Tibial artery (tissue), 4 donors: ENCODE measurements around the gene NTN3.
A peak's percentile ranks its signal among the peaks of the same experiment; 100 is the strongest.

Source experiments
- DNase-seq, 2 donors: peaks; one replicate each; pipeline ENCODE4 v3.0.0-alpha.2; 2019
- H3K27ac ChIP-seq, 2 donors: fragments of 200-600 bp; sonication (generic) in 1 of 2; 1 replicate in 1 of 2; 2 replicates in 1 of 2; pipeline ENCODE4 v1.5.1; 2018 to 2019; ENCODE audit warnings: mild to moderate bottlenecking in 1 of 2
- H3K27me3 ChIP-seq, 2 donors: fragments of 200-600 bp; sonication (generic) in 1 of 2; one replicate each; pipeline versions ENCODE4 v1.5.1 to v1.6.0; 2016 to 2019
- H3K36me3 ChIP-seq, 3 donors: fragments of 200-600 bp; sonication (generic) in 2 of 3; one replicate each; pipeline ENCODE4 v1.5.1; 2016 to 2019; ENCODE audit warnings: mild to moderate bottlenecking in 2 of 3
- H3K4me1 ChIP-seq, 4 donors: fragments of 200-600 bp; sonication (generic) in 2 of 4; 1 replicate in 3 of 4; 2 replicates in 1 of 4; pipeline ENCODE4 v1.5.1; 2016 to 2019
- H3K4me3 ChIP-seq, 2 donors: fragments of 200-600 bp; sonication (generic) in 1 of 2; 1 replicate in 1 of 2; 2 replicates in 1 of 2; pipeline ENCODE4 v1.5.1; 2018 to 2019; ENCODE audit warnings: mild to moderate bottlenecking in 2 of 2
- H3K9me3 ChIP-seq, 3 donors: fragments of 200-600 bp; sonication (generic) in 1 of 3; one replicate each; pipeline ENCODE4 v1.5.1; 2016 to 2019
- intact Hi-C: fragments of 100-400 bp; cut with DNase I; formaldehyde crosslinking; loops from one replicate; pipeline ENCODE4 v1.15.0; 2023; ENCODE audit warnings: low total_unique reads
- TF ChIP-seq, protein P1 (sequence below), 2 experiments: fragments of 200-600 bp in 1 of 2; fragments of 450-650 bp in 1 of 2; IDR thresholded peaks; one replicate each; pipeline ENCODE4 v1.5.1; 2017 to 2019; ENCODE audit warnings: antibody characterized with exemption in 2 of 2, mild to moderate bottlenecking in 1 of 2, moderate library complexity in 1 of 2

NTN3 gene

DNA sequence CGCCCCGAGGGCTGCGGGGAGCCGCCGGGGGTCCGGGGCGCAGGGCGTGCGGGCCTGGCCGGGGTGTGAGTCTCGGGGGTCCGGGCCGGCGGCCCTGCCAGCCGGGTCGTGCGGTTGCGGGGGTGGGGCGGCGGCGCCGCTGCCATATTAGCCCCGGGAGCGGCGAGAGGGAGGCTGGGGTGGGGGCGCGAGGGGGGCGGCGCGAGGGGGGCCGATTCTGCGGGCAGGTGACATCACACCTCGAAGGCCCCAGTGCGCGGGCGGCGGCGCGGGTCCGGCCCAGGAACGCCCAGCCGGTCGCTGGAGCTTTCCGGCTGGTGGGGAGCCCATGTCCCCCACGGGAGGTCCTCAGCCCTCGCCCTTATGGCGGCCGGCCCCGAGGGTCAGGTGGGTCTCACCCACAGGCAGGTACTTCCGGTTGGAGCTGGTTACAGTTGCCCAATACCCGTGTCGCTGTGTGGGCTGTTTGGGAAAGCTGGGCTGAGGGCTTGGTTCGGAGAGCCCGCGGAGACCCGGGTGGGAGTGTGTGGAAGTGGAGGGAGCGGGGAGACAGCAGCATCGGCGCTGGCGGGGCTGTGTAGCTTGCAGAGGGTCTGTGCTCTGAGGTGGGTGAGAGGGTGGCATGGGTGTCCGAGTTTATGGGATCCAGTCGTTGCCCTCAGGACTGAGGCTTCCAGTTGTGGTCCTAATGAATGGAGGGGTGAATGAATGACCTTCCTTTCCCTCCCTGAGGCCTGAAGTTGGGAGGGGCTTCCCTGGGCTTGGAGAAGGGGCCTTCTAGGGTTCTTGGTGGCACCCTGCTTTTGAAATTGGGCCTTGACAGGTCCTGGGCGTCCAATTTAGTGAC, 43.5 kb downstream of the NTN3 start:
- DNase-seq = no peak
- intact Hi-C loops = no loop called here
- peaks cover 6 to 67% (median 64%) of the 10 kb centered on the region in 4 donors for H3K4me1 ChIP-seq

DNA sequence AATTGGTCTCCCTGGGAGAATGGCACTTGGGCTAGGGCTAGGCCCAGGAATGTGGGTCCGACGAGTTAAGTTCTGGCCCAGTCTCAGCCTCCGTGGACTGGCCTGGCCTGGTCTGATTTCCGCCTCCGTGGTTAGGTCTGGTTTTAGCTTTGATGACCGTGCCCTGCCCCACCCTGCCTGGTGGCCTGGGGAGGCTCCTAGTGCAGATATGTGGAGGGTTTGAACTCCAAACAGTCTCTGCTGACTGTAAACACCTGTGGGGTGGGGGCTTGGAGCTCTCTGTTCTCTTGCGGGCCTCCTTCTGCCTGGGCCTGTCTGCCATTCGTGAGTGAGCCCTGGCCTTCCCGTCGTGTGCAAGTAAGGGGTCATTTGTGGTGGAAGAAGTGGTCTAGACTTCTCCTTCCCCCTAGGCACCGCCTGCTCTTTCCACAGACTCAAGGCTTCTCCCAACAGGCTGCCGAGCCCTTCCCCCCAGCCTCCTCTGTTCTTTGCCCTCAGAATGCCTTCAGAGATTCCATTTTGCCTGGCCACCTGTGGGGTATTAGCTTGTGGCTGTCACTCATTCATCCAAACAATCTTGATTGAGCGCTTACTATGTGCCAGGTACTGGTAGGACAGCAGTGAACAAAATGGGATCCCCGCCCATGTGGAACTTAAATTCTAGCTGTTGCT, 44.2 kb downstream of the NTN3 start:
- peak overlapping the region; percentile 99 for H3K27ac ChIP-seq
- intact Hi-C loops = no loop called here
- TF ChIP-seq, protein P1, sequence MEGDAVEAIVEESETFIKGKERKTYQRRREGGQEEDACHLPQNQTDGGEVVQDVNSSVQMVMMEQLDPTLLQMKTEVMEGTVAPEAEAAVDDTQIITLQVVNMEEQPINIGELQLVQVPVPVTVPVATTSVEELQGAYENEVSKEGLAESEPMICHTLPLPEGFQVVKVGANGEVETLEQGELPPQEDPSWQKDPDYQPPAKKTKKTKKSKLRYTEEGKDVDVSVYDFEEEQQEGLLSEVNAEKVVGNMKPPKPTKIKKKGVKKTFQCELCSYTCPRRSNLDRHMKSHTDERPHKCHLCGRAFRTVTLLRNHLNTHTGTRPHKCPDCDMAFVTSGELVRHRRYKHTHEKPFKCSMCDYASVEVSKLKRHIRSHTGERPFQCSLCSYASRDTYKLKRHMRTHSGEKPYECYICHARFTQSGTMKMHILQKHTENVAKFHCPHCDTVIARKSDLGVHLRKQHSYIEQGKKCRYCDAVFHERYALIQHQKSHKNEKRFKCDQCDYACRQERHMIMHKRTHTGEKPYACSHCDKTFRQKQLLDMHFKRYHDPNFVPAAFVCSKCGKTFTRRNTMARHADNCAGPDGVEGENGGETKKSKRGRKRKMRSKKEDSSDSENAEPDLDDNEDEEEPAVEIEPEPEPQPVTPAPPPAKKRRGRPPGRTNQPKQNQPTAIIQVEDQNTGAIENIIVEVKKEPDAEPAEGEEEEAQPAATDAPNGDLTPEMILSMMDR (IDR thresholded peaks at IDR 0.05) = no peak
- H3K9me3 ChIP-seq = no peaks in the 10 kb centered on the region
- H3K27me3 ChIP-seq = no peaks in the 10 kb centered on the region
- peak overlapping the region; percentile 89 to 99 for H3K4me3 ChIP-seq
- H3K4me1 ChIP-seq = peaks cover 7 to 71% (median 67%) of the 10 kb centered on the region in 4 donors
- no peak for DNase-seq
- peaks cover 0 to 5% (median 0%) of the 10 kb centered on the region in 3 donors for H3K36me3 ChIP-seq

More for the DNA sequence above, 43.5 kb downstream of the NTN3 start:
- H3K36me3 ChIP-seq = peaks cover 0 to 5% (median 0%) of the 10 kb centered on the region in 3 donors
- peak overlapping the region; percentile 99 for H3K27ac ChIP-seq
- TF ChIP-seq, protein P1 (IDR thresholded peaks at IDR 0.05) = no peak
- no peaks in the 10 kb centered on the region for H3K27me3 ChIP-seq
- no peaks in the 10 kb centered on the region for H3K9me3 ChIP-seq
- H3K4me3 ChIP-seq = peak overlapping the region; percentile 89 to 99

DNA sequence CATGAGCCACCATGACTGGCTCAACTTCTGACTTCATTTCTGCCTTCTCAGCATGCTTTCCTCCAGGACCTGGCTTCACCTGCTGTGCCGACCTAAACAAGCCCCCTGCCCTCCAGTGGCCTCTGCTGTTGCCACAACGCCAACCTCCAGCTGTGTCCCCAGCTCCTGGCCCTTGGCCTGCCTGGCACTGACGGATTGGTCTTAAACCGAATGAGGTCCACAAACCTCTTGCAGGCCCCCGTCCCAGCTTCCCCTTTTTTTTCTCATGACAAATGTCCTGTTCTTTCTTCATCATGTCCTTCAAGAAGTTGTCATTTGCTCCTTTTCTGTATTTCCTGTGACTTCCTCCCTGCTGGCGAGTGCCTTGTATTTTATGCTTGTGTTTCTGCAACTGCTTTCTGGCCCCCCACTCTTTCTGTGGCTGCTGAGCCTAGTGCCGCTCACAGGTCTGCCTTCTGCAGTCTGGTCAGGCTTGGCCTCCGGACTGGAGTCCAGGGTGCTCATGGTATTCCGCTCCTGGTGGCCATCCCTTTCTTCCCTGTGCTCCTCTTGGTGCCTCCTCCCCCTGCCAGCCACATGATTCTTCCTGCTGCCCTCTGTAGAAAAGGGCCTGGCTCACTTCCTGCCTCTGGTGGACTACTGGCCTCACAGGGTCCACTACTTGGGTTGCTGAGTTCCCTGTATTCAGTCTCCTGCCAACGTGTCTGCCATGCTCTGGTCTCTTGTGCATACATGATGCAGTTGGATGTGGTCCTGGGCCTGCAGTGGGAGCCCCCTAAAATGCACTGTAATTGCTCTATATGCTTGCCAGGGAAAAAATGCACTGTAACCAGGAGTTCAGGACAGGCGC, 45.5 kb downstream of the NTN3 start:
- H3K36me3 ChIP-seq = peaks cover 0 to 5% (median 0%) of the 10 kb centered on the region in 3 donors
- H3K4me1 ChIP-seq = peaks cover 7 to 79% (median 70%) of the 10 kb centered on the region in 4 donors
- no peak for DNase-seq
- no peaks in the 10 kb centered on the region for H3K27me3 ChIP-seq
- TF ChIP-seq, protein P1 (IDR thresholded peaks at IDR 0.05) = no peak
- peak overlapping the region in 1 of 2 donors; percentile 99 for H3K27ac ChIP-seq
- H3K4me3 ChIP-seq = peak overlapping the region; percentile 20 to 99
- intact Hi-C loops = no loop called here
- H3K9me3 ChIP-seq = no peaks in the 10 kb centered on the region

DNA sequence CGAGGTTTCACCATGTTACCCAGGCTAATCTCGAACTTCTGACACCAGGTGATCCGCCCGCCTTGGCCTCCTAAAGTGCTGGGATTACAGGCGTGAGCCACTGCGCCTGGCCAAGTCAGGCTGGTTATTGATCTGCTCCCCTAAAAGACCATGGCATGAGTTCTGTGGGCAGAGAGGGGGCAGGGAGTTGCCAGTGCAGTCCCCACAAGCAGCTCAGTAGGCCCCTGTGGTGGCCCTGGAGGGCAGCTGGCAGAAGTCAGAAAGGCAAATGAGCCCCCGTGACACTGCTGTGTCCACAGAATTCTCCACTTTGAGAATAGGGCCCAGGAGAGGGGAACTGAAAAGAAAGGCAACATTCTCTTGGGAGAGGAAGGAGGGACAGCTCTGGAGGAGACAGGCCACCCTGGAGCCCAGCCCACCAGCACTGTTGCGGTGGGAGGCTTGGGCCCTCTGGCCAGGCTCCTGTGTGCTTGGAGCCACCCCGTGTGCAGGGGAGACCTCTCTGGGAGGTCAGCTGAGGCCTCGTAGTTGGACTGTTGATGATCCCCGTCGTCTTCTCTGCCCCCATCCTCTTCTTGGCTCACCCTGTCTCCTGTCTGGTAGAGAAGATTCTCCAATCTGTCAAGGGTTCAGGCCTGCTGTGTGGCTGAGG, 47.0 kb downstream of the NTN3 start:
- H3K9me3 ChIP-seq = no peaks in the 10 kb centered on the region
- no peak overlapping the region for H3K4me3 ChIP-seq
- no peaks in the 10 kb centered on the region for H3K27me3 ChIP-seq
- peaks cover 7 to 68% (median 62%) of the 10 kb centered on the region in 4 donors for H3K4me1 ChIP-seq
- no peak for DNase-seq
- TF ChIP-seq, protein P1 (IDR thresholded peaks at IDR 0.05) = no peak
- peak overlapping the region; percentile 83 to 99 for H3K27ac ChIP-seq
- H3K36me3 ChIP-seq = peaks cover 0 to 12% (median 8%) of the 10 kb centered on the region in 3 donors
- intact Hi-C loops = no loop called here
